ENCODE data around the gene RBBP5. TPM values are rescaled to one million over a fixed set of nuclear protein-coding genes. Genes with fewer than 3 reads are reported as not detected.
"Not testable (repeated sequence)": the region's sequence is repeated elsewhere in the genome, so short reads cannot be mapped to it uniquely, and the experiment has no call there.

Gene RBBP5
- polyA plus RNA-seq (ENCODE audit: insufficient read length in 10 of 10) = 10 to 100 TPM in 8 of 10 donors, 1 to 10 TPM in 2; 8.3 to 14.0 (median 11.2) TPM
- long read RNA-seq, donor 1, full-length matches to known transcripts = 1 of 1 reads
- long read RNA-seq, donor 1, partial matches to known transcripts = 0 of 1 reads
- long read RNA-seq, donor 1, other reads (novel, unspliced or antisense) = 0 of 1 reads
- long read RNA-seq, donor 2, full-length matches to known transcripts = 1 of 1 reads
- long read RNA-seq, donor 2, partial matches to known transcripts = 0 of 1 reads
- long read RNA-seq, donor 2, other reads (novel, unspliced or antisense) = 0 of 1 reads
- long read RNA-seq, donor 3 = 0 reads
- long read RNA-seq, donor 4, full-length matches to known transcripts = 1 of 1 reads
- long read RNA-seq, donor 4, partial matches to known transcripts = 0 of 1 reads
- long read RNA-seq, donor 4, other reads (novel, unspliced or antisense) = 0 of 1 reads
- long read RNA-seq, donor 5 = 0 reads
- long read RNA-seq, donor 6 = 0 reads
- long read RNA-seq, donor 7, full-length matches to known transcripts = 2 of 2 reads
- long read RNA-seq, donor 7, partial matches to known transcripts = 0 of 2 reads
- long read RNA-seq, donor 7, other reads (novel, unspliced or antisense) = 0 of 2 reads
- long read RNA-seq, donor 8, full-length matches to known transcripts = 2 of 2 reads
- long read RNA-seq, donor 8, partial matches to known transcripts = 0 of 2 reads
- long read RNA-seq, donor 8, other reads (novel, unspliced or antisense) = 0 of 2 reads
- long read RNA-seq, donor 9, full-length matches to known transcripts = 1 of 1 reads
- long read RNA-seq, donor 9, partial matches to known transcripts = 0 of 1 reads
- long read RNA-seq, donor 9, other reads (novel, unspliced or antisense) = 0 of 1 reads

GRCh38 chr1:205121660-205122488 is at the start of gene RBBP5:
Gene RBBP5 (minus strand): TSS chr1:205121978. CDS start chr1:205121873, 105 bp downstream.
- DNase-seq = peak; percentile 97 to 99 (median 98)

- no peak for DNase-seq
Measured at GRCh38 chr1:205171369-205171768, 49.6 kb upstream of the RBBP5 start.

GRCh38 chr1:205170532-205171269 is 48.9 kb upstream of the RBBP5 start:
- no peak for DNase-seq

- DNase-seq = no peak
Measured at GRCh38 chr1:205169248-205169647, 47.5 kb upstream of the RBBP5 start.

- DNase-seq = no peak
Measured at GRCh38 chr1:205168291-205168690, 46.5 kb upstream of the RBBP5 start.

GRCh38 chr1:205162301-205162700 is 40.5 kb upstream of the RBBP5 start:
- DNase-seq = no peak

- DNase-seq = no peak
Measured at GRCh38 chr1:205161076-205161475, 39.3 kb upstream of the RBBP5 start.

- DNase-seq = no peak
Measured at GRCh38 chr1:205158048-205158616, 36.4 kb upstream of the RBBP5 start.

- DNase-seq = not testable (repeated sequence)
Measured at GRCh38 chr1:205155665-205156377, 34.0 kb upstream of the RBBP5 start.

GRCh38 chr1:205152505-205152904 is 30.7 kb upstream of the RBBP5 start:
- DNase-seq = no peak

GRCh38 chr1:205150651-205151428 is 29.1 kb upstream of the RBBP5 start:
- no peak for DNase-seq

- DNase-seq = peak in 1 of 3 donors; percentile 75
Measured at GRCh38 chr1:205147191-205147835, 25.5 kb upstream of the RBBP5 start.

GRCh38 chr1:205144751-205145150 is 23.0 kb upstream of the RBBP5 start:
- DNase-seq = peak in 2 of 3 donors; percentile 26 to 38

- DNase-seq = no peak
Measured at GRCh38 chr1:205144046-205144720, 22.4 kb upstream of the RBBP5 start.

GRCh38 chr1:205142102-205142469 is 20.3 kb upstream of the RBBP5 start:
- no peak for DNase-seq

GRCh38 chr1:205141236-205142101 is 19.7 kb upstream of the RBBP5 start:
- DNase-seq = peak; percentile 67 to 86 (median 77)

GRCh38 chr1:205140113-205140512 is 18.3 kb upstream of the RBBP5 start:
- no peak for DNase-seq
